Uterus (tissue), 4 donors: ENCODE results near the gene NOP56. TPM values are rescaled to one million over a fixed set of nuclear protein-coding genes. Genes with fewer than 3 reads are reported as not detected.

ENCODE experiments used
- DNase-seq, 2 donors: peaks; one replicate each; pipeline ENCODE4 v3.0.0-alpha.2; 2019 to 2020
- H3K27ac ChIP-seq, 2 donors: fragments of 200-600 bp; sonication (generic); 1 replicate in 1 of 2; 2 replicates in 1 of 2; pipeline ENCODE4 v1.5.1; 2016 to 2018
- H3K27me3 ChIP-seq, 2 donors: fragments of 200-600 bp; sonication (generic); one replicate each; pipeline ENCODE4 v1.5.1; 2018 to 2019; ENCODE audit warnings: control low read depth in 1 of 2
- H3K36me3 ChIP-seq, 2 donors: fragments of 200-600 bp; sonication (generic); one replicate each; pipeline ENCODE4 v1.5.1; 2019; ENCODE audit warnings: control low read depth in 1 of 2
- H3K4me1 ChIP-seq, 2 donors: fragments of 200-600 bp; sonication (generic); one replicate each; pipeline ENCODE4 v1.5.1; 2018 to 2019; ENCODE audit warnings: control low read depth in 1 of 2
- H3K4me3 ChIP-seq, 2 donors: fragments of 200-600 bp; sonication (generic); 1 replicate in 1 of 2; 2 replicates in 1 of 2; pipeline ENCODE4 v1.5.1; 2018 to 2019; ENCODE audit warnings: mild to moderate bottlenecking in 1 of 2
- H3K9me3 ChIP-seq, 2 donors: fragments of 200-600 bp; sonication (generic); one replicate each; pipeline ENCODE4 v1.5.1; 2019; ENCODE audit warnings: control low read depth in 1 of 2
- POLR2A ChIP-seq, 2 donors: fragments of 450-650 bp; IDR thresholded peaks; one replicate each; pipeline ENCODE4 v1.6.1; 2016; ENCODE audit warnings: antibody characterized with exemption in 2 of 2, mild to moderate bottlenecking in 1 of 2, moderate library complexity in 1 of 2
- intact Hi-C: fragments of 100-400 bp; cut with DNase I; formaldehyde crosslinking; loops from one replicate; pipeline ENCODE4 v1.15.1; 2023; ENCODE audit warnings: low total_unique reads
- total RNA-seq, 4 donors: library from RNA; depleted of rRNA in 3 of 4; stranded (reverse); fragments of >200 nt in 3 of 4; gene quantifications; one replicate each; pipeline versions ENCODE4 v1.1.0 to v1.2.4, GENCODE V29; 2014 to 2023
- TF ChIP-seq, protein P1 (sequence below), 4 experiments: fragments of 200-600 bp in 2 of 4; fragments of 450-650 bp in 2 of 4; sonication (generic) in 2 of 4; IDR thresholded peaks; one replicate each; pipeline ENCODE4 v1.5.1; 2016 to 2019; ENCODE audit warnings: antibody characterized with exemption in 4 of 4, mild to moderate bottlenecking in 2 of 4, moderate library complexity in 1 of 4
- donor health status: DM: yes; HTN: yes; CAD: no.

Gene NOP56
- total RNA-seq, 4 donors from 2014 or later, result 108 to 151 (median 134) TPM

DNA sequence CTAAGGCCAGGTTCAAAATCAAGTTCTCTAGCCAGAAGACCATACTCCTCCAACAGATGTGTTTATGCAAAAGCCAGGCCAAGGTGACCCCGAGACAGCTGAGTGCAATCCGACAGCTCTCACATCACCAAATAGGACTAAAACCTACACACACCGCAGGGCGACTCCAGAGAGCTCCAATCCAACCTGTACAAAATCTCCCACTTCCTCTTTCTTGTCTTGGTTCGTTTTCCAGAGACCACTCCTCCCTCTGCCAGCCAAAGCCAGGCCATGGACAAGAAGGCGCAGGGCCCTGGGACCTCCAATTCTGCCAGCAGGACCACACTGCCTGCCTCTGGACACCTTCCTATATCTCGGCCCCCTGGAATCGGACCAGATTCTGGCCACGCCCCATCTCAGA lies 11.5 kb upstream of the NOP56 start:
- no peak for DNase-seq
- Histone ChIP-seq H3K4me1 (no peaks in the 10 kb centered on the region), H3K27me3 (no peaks in the 10 kb centered on the region), H3K4me3 (no peak overlapping the region), H3K27ac (no peak overlapping the region), H3K9me3 (no peaks in the 10 kb centered on the region), H3K36me3 (no peaks in the 10 kb centered on the region)
- intact Hi-C loops, result no loop called here
- TF ChIP-seq, protein P1, sequence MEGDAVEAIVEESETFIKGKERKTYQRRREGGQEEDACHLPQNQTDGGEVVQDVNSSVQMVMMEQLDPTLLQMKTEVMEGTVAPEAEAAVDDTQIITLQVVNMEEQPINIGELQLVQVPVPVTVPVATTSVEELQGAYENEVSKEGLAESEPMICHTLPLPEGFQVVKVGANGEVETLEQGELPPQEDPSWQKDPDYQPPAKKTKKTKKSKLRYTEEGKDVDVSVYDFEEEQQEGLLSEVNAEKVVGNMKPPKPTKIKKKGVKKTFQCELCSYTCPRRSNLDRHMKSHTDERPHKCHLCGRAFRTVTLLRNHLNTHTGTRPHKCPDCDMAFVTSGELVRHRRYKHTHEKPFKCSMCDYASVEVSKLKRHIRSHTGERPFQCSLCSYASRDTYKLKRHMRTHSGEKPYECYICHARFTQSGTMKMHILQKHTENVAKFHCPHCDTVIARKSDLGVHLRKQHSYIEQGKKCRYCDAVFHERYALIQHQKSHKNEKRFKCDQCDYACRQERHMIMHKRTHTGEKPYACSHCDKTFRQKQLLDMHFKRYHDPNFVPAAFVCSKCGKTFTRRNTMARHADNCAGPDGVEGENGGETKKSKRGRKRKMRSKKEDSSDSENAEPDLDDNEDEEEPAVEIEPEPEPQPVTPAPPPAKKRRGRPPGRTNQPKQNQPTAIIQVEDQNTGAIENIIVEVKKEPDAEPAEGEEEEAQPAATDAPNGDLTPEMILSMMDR (IDR thresholded peaks at IDR 0.05), result no peak
- no peak for TF ChIP-seq POLR2A (IDR thresholded peaks at IDR 0.05)

DNA sequence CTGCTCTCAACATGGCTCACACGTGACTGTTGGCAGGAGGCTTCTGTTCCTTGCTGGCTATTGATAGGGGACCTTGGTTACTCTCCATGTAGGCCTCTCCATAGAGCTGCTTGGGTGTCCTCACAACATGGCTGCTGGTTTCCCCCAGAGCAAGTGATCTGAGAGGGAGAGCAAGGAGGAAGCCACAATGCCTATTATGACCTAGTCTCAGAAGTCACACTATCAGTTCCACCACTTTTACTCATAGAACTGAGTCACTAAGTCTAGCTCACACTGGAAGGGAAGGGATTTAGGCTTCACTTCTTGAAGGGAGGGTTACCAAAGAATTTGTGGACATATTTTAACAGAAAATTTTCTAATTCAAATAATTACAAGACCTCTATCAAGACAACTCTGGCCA lies 8.7 kb upstream of the NOP56 start:
- no peaks in the 10 kb centered on the region for H3K36me3 ChIP-seq
- no peak overlapping the region for H3K4me3 ChIP-seq
- intact Hi-C loops, result no loop called here

DNA sequence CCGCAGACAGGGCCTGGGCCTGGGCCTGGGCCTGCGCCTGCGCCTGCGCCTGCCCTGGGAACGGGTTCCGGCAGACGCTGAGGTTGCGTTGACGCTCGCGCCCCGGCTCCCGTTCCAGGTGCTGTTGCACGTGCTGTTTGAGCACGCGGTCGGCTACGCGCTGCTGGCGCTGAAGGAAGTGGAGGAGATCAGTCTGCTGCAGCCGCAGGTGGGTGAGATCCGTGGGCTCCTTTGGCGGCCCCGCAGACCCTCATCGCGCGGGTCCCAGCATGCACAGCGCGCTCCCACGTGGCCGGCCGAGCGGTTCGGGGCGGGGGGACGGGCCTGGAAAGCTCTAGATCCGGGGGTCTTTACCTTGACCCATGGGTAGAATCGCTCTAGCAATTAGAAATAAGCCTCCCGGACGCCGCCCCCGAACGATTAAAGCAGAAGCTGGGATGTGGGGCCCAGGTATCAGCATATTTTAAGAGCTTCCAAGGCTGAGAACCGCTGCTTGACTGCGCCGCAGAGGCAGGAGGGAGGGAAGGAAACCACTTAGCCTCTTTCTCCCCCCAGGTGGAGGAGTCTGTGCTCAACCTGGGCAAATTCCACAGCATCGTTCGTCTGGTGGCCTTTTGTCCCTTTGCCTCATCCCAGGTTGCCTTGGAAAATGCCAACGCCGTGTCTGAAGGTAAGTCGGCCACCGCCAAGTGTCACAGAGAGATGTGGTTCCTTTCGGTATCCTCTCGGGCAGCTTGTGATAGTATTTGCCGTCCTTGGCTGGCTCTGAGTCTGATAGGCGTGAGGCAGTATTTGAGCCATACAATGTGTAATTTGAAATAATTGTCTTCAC lies 508 bp downstream of the NOP56 start:
- H3K36me3 ChIP-seq, result no peaks in the 10 kb centered on the region
- no peaks in the 10 kb centered on the region for H3K9me3 ChIP-seq
- DNase-seq, result peak in 1 of 2 donors; percentile 39
- peaks cover 4 to 10% of the 10 kb centered on the region in 2 donors for H3K4me1 ChIP-seq
- peak overlapping the region; percentile 79 to 87 for H3K27ac ChIP-seq
- intact Hi-C loops, result no loop called here
- H3K4me3 ChIP-seq, result peak overlapping the region; percentile 72 to 84
- H3K27me3 ChIP-seq, result no peaks in the 10 kb centered on the region
- TF ChIP-seq POLR2A (IDR thresholded peaks at IDR 0.05), result no peak
- TF ChIP-seq, protein P1 (IDR thresholded peaks at IDR 0.05), result no peak

More for the DNA sequence above, 8.7 kb upstream of the NOP56 start:
- DNase-seq, result no peak
- H3K27ac ChIP-seq, result no peak overlapping the region
- H3K4me1 ChIP-seq, result no peaks in the 10 kb centered on the region
- no peaks in the 10 kb centered on the region for H3K9me3 ChIP-seq
- TF ChIP-seq, protein P1 (IDR thresholded peaks at IDR 0.05), result no peak
- no peak for TF ChIP-seq POLR2A (IDR thresholded peaks at IDR 0.05)
- no peaks in the 10 kb centered on the region for H3K27me3 ChIP-seq

DNA sequence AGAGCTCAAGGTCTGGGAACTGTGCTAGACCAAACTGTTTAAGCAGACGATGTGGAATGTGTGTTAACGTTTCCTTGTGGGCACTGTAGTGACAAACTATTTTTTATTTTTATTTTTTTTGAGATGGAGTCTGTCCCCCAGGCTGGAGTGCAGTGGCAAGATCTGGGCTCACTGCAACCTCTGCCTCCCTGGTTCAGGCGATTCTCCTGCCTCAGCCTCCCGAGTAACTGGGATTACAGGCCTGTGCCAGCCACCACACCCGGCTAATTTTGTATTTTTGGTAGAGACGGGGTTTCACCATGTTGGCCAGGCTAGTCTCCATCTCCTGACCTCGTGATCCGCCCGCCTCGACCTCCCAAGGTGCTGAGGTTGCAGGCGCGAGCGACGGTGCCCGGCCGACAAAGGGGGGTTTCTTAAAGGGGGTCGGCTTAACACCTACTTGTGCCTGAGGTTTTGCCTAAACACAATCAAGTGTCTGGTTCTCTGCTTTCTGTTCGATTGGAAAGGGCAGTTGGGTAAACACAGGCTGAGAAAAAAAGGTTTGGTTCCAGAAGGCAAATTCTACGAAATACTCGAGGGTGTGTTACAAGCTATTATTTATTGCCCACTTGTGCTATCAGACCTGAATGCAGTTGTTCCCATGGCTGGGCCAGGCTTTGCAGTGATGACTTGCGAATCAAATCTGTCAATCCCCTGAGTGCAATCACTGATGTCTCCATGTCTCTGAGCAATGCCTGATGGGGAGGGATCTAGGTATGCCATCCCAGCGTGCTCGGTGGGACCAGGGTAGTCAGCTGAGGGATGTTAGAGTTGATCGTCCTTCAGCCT lies 1.3 kb downstream of the NOP56 start:
- no peaks in the 10 kb centered on the region for H3K9me3 ChIP-seq
- H3K27ac ChIP-seq, result peak overlapping the region in 1 of 2 donors; percentile 79
- peaks cover 4 to 10% of the 10 kb centered on the region in 2 donors for H3K4me1 ChIP-seq
- H3K36me3 ChIP-seq, result no peaks in the 10 kb centered on the region
- H3K27me3 ChIP-seq, result no peaks in the 10 kb centered on the region
- peak overlapping the region; percentile 72 to 84 for H3K4me3 ChIP-seq
- intact Hi-C loops, result no loop called here
- TF ChIP-seq, protein P1 (IDR thresholded peaks at IDR 0.05), result no peak
- TF ChIP-seq POLR2A (IDR thresholded peaks at IDR 0.05), result no peak
- DNase-seq, result no peak

DNA sequence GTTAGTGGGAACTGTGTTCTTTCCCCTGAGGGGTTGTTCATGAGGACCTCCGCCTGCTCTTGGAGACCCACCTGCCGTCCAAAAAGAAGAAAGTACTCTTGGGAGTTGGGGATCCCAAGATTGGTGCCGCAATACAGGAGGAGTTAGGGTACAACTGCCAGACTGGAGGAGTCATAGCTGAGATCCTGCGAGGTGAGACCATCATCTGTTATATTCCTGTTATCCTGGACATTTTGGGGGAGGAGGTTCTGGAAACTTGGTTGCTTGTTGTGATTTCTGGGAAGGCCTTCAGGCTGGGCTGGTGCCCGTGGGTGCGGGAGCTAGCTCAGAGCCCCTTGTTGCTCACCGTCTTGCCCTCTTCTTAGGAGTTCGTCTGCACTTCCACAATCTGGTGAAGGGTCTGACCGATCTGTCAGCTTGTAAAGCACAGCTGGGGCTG lies 2.0 kb downstream of the NOP56 start:
- no peak for TF ChIP-seq POLR2A (IDR thresholded peaks at IDR 0.05)
- TF ChIP-seq, protein P1 (IDR thresholded peaks at IDR 0.05), result no peak
- intact Hi-C loops, result no loop called here
- H3K27me3 ChIP-seq, result no peaks in the 10 kb centered on the region
- no peak for DNase-seq
- H3K36me3 ChIP-seq, result no peaks in the 10 kb centered on the region
- no peak overlapping the region for H3K4me3 ChIP-seq
- no peak overlapping the region for H3K27ac ChIP-seq
- H3K4me1 ChIP-seq, result peaks cover 4 to 10% of the 10 kb centered on the region in 2 donors
- H3K9me3 ChIP-seq, result no peaks in the 10 kb centered on the region
